HG02759 (cell line): Measurements from ENCODE around the gene LIPN.

Source experiments
- ATAC-seq: cut with Tn5 transposase; IDR thresholded peaks from one replicate; pipeline ENCODE4 v1.9.1; 2021; ENCODE audit warnings: mild to moderate bottlenecking, moderate library complexity; ENCODE audit not compliant: unreplicated experiment

Gene LIPN

DNA sequence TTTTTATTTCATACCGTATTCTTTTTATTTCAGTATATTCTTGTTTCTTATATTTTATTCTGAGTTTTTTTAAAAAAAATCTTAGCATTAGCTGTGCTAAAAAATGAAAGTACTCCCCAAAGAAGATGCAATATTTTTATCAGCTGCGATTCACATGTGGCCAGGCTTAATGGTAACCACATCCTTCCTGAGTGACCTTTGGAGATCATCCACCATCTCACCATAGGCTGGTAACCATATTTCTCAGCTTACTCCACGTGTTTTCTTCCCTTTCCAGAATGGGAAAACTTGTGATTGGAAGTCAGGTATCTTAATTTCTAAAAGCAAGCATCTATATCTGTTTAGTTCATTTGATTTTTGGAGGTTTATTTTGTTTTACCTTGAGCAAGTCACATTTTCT is 23.9 kb downstream of the LIPN start:
- no peak for ATAC-seq

DNA sequence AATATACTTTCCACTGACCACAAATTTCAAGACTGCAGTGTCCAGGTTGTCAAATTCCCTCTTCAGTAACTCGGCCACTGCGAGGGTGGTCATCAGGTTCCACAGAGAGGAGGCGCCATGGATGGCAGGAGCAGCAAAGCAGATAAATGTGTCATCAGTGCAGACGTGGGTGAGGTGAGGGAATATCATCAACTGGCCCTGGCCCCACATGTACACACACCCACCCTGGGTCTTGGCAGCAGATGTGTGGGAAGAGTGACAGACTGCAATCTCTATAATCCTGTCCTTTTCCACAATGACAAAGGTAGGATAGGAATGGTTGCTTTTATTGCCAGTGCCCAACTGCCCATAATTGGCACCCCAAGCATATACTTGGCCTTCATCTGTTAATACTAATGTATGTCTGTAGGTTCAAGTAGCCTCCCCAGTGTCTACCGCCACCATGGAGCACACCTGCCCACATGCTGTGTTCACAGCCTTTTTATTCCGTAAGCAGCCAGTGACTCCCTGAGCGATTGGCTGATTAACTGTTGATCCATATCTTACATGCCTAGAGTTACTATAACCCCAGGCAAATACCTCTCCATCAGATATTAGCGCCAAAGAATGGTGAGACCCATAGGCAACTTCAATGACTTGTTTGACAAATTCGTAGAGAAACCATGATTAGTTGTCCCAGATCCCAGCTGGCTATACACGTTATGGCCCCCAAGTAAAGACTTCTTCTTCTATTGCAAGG is 26.4 kb downstream of the LIPN start:
- no peak for ATAC-seq

DNA sequence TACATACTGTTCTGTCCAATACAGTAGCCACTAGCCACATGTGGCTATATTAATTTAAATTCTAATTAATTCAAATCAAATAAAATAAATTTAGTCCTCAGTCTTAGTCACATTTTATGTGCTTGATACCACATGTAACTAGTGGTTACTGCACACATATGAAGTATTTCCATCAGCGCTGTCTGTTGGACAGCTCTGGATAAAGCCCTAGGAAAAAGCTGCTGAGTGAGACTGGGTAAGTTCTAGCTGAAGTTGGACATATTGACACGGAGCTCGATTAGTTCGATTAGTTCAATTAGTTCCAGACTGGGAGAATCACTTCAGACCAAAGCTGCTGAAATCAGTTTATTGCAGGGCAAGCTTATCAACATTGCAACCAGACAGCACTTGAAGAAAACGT is 27.6 kb downstream of the LIPN start:
- no peak for ATAC-seq

DNA sequence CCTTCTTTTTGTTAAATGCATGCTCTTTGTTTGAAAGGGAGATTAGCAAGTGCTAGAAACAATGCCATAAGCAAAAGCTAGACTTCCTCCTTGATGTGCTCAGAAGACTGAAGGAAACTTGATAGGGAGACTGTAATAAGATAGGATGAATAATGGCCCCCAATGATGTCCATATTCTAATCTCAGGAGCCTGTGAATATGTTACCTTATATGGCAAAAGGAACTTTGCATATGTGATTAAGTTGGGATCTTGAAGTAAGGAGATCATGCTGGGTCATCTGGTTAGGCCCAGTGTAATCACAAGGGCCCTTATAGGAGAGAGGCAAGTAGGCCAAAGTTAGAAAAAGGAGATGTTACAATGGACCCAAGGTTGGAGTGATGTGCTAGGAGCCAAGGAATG is 29.1 kb downstream of the LIPN start:
- no peak for ATAC-seq

DNA sequence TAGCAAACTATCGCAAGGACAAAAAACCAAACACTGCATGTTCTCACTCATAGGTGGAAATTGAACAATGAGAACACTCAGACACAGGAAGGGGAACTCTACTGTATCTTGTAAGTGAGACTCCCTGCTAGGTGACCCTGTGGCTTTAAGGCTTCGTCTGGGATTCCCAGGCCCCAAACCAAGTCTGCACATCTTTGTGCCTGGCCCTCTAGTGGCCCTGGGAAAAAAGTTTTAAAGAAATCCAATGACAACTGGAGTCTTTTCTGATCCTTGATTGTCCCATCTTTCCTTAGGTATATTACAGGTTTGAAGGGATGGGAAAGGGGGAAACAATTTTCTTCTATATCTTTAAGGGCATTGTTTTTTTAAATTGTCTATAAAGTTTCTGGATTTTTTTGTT is 32.1 kb downstream of the LIPN start:
- no peak for ATAC-seq

DNA sequence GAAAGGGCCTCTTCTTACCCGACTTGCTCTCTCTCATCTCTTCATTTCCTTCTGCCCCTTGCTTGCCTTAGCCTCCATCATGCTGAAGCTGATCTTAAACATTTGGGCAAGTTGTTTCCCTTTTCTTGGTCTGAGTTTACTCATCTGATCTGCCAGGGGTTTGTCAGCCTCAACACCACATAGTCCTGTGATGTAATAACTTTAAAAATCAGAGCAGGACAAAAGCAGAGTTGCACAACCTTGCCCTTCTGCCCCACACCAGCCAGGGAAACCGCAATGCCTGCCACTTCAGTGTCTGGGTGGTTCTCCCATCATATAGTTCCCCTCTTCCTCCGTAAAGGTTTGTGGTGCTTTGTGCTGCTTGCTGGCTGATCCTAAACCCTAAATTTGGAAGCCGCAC is 32.8 kb downstream of the LIPN start:
- no peak for ATAC-seq

DNA sequence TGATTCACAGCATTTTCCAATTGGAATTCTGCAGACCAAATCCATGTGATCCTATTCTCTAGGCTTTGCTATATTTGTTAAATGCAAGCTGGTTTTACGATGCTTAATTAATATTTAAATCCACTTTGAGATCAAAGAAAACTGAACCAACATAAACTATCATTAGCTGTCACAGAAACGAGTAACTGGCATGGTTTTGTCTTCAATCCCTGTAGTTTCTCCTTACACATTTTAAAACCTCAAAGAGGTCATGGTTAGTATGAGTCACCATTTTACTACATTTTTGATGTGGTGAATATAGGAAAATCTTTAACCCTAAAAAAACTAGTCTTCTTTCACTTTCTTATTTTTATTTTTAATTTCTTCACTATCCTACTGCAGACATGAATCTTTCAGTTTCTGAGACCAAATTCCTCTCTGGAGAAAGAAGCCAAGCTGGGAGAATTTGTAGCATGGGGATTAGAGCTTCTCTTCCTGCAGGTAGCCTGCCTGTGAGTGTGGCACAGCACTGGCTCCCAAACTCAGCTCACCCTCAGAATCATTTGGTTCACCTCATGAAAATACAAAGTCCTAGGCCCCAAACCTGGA is 34.0 kb downstream of the LIPN start:
- no peak for ATAC-seq

DNA sequence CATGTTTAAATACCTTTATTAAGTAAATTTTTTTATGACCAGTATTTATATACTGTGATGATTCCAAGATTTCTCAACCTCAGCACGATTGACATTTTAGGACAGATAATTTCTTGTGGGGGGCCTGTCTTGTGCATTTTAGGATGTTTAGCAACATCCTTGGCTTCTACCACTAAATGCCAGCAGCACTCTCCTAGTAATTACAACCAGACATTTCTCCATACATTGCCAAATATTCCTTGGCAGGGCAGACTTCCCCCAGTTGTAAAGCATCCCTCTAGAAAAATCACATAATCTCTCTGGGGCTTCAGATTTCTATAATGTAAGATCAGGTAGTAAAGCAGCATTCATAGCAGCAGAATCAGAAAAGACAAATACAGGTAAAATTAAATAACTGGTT is 34.9 kb downstream of the LIPN start:
- ATAC-seq, result no peak

DNA sequence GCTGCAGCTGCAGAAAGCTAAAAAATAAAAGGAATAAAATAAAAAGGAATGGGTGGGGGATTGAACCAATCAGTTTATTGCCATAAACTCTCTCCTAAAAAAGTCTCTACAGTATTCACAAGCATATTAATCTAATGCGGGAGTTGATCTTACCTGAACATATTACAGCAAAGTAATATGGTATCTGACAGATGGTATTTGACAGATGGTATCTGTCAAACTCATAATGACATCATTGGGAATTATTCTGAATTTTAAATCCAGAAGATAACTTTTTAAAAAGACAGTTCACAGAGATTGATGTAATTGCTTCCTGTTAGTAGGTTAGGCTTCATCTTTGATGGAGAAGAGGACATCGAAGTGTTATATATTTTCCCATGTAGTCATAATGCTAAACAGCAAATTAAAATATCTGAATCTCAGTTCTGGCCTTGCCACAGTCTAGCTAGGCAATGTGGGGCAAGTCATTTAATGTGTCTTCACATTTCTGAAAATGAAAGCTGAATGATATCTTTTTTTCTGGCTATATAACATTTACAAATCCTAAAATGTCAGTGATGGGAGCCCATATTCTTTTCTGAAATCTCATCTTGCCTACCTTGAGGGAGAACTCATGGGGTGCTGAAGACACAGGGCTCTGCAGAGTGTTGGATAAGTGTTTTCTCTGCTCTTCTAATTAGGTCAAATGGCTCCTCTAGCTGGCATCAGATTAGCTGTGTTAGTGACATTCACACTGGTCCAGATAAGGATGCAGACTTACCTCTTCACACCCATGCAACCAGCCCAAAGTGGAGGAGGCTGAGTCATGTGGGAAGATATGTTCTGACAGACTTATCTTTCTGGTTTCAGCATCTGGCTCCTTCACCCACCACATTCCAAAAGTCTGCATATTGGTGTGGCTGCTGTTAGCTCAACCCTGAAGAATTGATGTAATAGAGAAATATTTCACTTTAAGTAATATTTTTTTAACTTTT is 40.6 kb downstream of the LIPN start:
- ATAC-seq, result no peak

DNA sequence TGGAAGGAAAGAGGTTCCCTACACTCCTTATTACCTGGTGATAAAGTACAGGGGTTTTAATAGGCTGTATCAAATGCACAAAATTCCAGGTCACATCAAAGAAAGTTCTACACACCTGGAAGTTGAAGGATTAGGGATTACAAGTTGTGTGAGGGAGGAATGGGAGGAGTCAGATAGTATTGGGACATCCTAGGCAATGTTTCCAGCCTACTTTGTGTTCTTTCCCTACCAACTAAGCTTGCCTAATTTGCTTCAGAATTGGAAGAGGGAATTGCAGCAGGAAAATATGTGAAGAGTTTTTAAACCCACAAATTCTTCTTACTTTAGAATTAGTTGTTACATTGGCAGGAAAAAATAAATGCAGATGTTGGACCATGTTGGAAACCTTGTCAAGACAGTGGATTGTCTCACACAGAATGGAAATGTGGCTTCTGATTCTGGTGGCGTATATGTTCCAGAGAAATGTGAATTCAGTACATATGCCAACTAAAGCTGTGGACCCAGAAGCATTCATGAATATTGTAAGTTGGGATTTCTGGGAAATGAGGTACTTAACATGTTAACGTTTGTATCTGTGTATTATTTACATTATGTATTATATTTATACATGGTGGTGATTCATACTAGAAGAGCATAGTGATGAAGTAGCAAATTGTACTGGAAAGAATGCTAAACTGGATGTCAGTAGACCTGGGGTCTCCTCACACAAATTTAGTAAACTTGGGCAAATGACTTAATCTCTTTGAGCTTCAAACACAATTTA is 42.9 kb downstream of the LIPN start, which contains the start of gene LIPM:
TSS of gene LIPM (plus strand) at position 208 of the 763 bp plus-strand sequence. CDS start at position 375, 167 bp downstream.
- ATAC-seq, result no peak

DNA sequence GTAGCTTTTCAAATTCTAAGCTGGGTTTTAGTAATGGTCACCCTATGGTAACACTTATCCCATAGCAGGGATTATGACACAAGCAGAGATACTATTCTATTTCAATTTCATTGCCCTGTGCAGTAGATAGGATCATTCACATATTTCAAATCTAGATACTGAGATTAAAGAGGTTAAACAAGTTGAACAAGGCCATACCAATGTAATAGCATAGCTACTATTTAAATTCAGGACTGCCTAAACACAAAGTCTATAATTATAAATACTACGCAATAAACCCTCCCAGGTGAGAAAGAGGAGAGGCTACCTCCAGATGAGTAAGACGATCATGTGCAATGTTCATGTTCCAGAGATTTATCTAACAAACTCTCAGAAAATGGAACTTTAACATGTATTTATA is 43.8 kb downstream of the LIPN start:
- no peak for ATAC-seq

DNA sequence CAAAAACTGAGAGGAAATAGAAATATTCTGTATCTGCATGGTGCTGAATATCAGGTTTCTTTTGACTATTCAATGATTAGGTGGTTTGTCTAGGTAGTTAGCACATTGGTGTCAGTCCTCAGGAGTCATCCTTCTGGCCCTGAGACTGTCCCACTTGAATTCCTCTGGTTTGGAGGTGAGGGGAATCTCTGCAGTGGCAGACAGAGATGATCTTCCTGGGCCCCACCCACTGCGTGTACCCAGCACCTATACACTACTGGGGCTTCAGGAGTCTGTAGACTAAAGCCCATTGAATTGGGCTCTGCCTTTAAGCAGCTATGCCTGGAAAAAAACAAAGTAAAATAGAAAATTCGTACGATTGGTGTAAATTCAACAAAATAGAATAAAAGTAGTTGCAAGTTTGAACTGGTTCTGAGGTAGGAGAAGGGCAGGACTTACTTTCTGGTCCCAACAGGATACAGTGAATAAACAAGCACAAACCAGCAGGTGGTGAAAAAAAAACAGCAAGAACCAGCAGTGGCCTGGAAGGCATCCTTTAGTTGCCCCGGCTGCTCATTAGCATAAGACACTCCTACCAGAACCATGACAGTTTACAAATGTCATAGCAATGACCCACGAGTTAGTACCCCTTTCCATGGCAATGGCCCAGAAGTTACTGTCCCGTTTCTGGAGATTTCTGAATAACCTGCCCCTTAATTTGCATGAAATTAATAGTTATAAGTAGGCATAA is 44.4 kb downstream of the LIPN start:
- no peak for ATAC-seq

DNA sequence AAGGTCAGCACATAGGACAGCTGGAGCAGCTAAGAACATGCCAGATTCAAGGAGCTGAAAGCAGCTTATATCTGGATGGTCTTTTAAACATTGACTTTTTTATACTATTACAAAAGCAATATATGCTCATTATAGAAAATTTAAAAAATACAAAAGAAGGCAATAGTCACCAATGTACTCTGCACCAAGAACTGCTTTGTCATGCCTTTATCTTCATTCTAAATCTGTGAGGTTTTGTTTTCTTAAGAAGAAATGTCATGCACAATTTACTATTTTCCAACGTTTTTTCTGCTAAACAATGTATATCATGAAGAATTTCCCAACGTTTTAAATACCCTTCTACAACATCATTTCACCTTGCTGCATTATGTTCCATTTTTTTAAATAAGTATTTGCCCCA is 45.5 kb downstream of the LIPN start:
- ATAC-seq, result no peak

DNA sequence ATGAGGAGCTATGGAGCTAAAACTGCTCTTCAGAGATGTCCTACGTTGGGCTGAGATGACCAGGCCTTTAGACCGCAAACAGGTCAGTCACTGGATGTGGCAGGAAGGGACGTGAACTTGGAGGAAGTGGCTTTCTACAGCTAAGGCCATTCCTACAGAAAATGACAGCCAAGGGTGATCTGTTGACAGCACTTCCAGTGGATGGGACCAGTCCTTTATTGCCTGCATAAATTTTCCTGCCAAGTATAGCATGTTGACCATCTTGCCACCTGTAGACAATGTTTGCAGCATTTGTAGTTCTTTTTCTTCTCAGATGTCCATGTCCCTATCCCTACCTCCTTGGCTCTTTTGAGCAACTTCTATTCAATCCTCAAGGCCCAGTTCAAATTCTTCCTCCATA is 46.1 kb downstream of the LIPN start:
- no peak for ATAC-seq

DNA sequence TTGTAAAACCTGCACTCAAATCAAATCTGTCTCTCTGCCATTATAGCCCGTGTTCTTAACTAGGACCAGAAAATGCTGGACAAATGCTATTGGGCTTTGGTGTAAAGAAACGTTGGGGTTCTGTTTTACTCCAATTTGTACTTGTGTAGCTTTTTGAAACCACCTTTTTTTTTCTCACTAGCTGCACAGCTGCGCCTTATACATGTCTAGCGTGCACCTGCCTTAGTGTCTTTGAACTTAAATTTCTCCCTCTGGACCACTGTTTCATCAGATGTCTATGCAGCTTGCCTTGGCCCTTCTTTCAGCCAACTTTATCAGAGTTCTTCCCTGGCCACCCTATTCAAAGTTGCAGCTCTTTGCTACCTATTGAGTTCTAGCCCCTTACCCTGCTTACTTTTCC is 49.8 kb downstream of the LIPN start:
- no peak for ATAC-seq

DNA sequence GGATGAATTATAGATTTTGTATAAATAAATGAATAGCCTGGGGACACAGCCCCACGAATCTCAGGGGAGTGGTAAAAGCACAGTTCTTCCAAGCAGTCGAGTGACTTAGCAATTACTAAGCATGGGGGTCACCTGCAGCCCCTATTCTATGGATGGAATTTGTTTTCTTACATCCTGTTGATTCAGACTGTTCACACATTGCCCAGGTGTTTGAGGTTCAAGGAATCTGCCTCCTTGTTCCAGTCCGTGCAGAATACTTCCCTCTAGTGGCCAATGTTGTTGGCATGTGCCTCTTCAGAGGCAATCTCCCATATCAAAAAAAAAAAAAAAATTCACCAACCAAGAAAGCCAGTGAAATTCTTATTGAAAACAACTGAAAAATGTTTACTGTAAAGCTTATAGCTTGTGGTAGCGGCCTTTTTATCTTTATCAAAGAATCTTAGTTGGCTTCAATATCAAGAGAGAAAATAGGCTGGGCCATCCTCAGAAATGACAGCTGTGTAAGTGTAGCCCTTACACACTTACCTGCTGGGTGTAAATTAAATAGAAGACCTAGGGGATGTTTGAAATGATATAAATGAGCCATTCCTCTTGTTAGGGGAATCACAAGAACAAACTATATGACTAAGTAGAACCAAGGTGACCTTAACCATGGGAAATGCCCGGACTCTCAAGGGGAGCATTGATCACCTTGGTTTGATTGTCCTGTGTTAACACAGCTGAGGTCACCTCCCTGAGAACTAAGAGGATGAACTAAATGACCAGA is 50.6 kb downstream of the LIPN start:
- no peak for ATAC-seq

DNA sequence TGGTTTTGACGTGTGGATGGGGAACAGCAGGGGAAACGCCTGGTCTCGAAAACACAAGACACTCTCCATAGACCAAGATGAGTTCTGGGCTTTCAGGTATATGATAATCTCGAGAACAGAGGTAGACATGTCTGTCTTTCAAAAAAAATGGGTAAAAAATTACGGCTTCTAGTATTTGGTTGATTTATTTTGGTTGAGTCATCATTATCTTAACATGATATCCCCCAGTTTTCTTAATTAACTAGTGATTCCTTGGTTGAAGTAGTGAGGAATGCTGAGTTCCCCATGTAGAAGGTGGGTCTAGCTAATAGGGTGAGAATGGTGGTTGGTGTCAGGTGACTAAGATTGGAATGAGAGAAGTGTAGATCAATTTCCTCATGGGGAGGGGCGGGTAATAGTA is 53.4 kb downstream of the LIPN start:
- no peak for ATAC-seq

DNA sequence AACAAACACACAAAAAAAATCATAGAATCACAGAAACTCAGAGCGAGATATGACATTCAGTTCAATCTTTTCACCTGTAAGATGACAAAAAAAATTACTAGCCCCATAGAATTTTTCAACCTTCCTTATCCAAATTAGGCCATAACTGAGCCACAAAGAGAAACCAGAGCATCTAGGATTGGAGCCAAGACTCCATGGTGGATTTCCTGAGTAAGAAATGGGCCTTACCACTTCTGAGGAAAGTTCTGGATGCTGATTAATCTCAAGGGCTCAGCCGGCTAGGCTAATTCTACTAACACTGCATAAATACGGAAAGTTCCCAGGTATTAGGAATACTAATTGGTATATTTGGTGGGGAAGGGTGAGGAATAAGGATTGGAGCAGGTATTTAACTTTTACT is 59.5 kb downstream of the LIPN start:
- ATAC-seq, result no peak

DNA sequence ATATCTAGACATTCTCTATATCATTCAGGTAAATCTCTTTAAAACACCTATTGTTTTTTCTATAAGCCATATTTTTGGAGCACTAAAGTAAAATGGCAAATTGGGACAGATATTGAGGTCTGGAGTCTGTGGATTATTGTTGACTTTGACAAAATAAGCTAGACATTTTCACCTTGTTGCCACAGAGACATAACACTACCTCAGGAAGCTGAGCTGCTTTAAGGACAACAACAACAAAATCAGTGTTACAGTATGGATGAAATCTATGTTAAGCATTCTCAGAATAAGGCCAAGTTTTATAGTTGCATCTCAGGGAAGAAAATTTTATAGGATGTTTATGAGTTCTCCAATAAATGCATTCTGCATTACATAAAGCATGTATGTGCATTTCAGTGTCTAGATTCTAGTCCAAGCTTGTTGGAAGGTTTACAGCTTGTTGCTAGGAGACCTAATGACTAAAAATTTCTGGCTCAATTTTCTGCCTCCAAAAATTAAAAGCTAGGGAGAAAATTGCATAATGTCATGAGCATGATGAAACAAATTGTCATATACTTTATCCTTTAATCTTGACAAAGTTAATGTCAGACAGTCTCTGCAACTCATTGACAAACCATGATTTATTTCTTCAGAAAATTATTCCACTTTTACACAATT is 61.1 kb downstream of the LIPN start:
- no peak for ATAC-seq
